HEK293 (cell line): ENCODE measurements around the gene AMT.
A peak's percentile ranks its signal among the peaks of the same experiment; 100 is the strongest.
"Not testable (repeated sequence)": the region's sequence is repeated elsewhere in the genome, so short reads cannot be mapped to it uniquely, and the experiment has no call there.

Experiments used
- CTCF ChIA-PET: fragments of 350-600 bp; formaldehyde crosslinking; extraction: SDS; loops from one replicate; lab custom pipeline; 2021; ENCODE audit warnings: antibody characterized with exemption; lab: Yijun Ruan, JAX
- POLR2A ChIA-PET: fragments of 300-600 bp; formaldehyde crosslinking; extraction: SDS; loops from one replicate; lab custom pipeline; 2020; ENCODE audit warnings: antibody characterized with exemption, inconsistent platforms; lab: Yijun Ruan, JAX
- H3K27ac ChIP-seq: fragments of 200-500 bp; sonication (Bioruptor generic); 2 replicates; pipeline ENCODE4 v1.5.1; 2014; ENCODE audit warnings: low read depth, low read length, control low read depth, inconsistent platforms; ENCODE audit errors: extremely low read depth
- H3K36me3 ChIP-seq, 2 experiments: fragments of 200-500 bp in 1 of 2; sonication (Bioruptor generic) in 1 of 2; 1 replicate in 1 of 2; 2 replicates in 1 of 2; pipeline ENCODE4 v1.5.1; 2014 to 2017; ENCODE audit warnings: inconsistent platforms in 2 of 2, low read length in 2 of 2; ENCODE audit not compliant: control insufficient read depth in 2 of 2, insufficient read depth in 1 of 2
- H3K4me1 ChIP-seq: fragments of 200-500 bp; sonication (Bioruptor generic); 2 replicates; pipeline ENCODE4 v1.5.1; 2014; ENCODE audit warnings: mild to moderate bottlenecking, low read length, inconsistent platforms; ENCODE audit not compliant: control insufficient read depth, insufficient read depth
- H3K4me3 ChIP-seq: 2 replicates; pipeline ENCODE4 v1.5.1; 2011; ENCODE audit warnings: low read depth, mild to moderate bottlenecking, control low read depth, low read length, moderate library complexity
- H3K9me3 ChIP-seq: fragments of 200-500 bp; sonication (Bioruptor generic); 2 replicates; pipeline ENCODE4 v1.5.1; 2014; ENCODE audit warnings: low read depth, low read length, inconsistent platforms; ENCODE audit not compliant: control insufficient read depth, insufficient read depth
- BCL11B ChIP-seq: fragments of 450-650 bp; formaldehyde crosslinking; IDR thresholded peaks from 2 replicates; pipeline ENCODE4 v1.5.1; 2016; ENCODE audit warnings: low read depth, missing biosample characterization, missing genetic modification characterization
- GLI4 ChIP-seq: fragments of 450-650 bp; formaldehyde crosslinking; IDR thresholded peaks from 2 replicates; pipeline ENCODE4 v1.5.1; 2016; ENCODE audit warnings: missing biosample characterization, missing genetic modification characterization
- GLIS2 ChIP-seq: fragments of 450-650 bp; formaldehyde crosslinking; IDR thresholded peaks from 2 replicates; pipeline ENCODE4 v1.5.1; 2016; ENCODE audit warnings: missing biosample characterization, missing genetic modification characterization
- KLF9 ChIP-seq: fragments of 450-650 bp; formaldehyde crosslinking; IDR thresholded peaks from 2 replicates; pipeline ENCODE4 v1.5.1; 2016; ENCODE audit warnings: missing biosample characterization, missing genetic modification characterization, low read depth
- MZF1 ChIP-seq: fragments of 450-650 bp; formaldehyde crosslinking; IDR thresholded peaks from 2 replicates; pipeline ENCODE4 v1.5.1; 2017; ENCODE audit warnings: missing biosample characterization, missing genetic modification characterization, borderline replicate concordance
- ZBTB8A ChIP-seq: fragments of 450-650 bp; formaldehyde crosslinking; IDR thresholded peaks from 2 replicates; pipeline ENCODE4 v1.5.1; 2016; ENCODE audit warnings: missing biosample characterization, missing genetic modification characterization
- ZNF121 ChIP-seq: fragments of 450-650 bp; formaldehyde crosslinking; IDR thresholded peaks from 2 replicates; pipeline ENCODE4 v1.5.1; 2016; ENCODE audit warnings: missing biosample characterization, missing genetic modification characterization
- ZNF146 ChIP-seq: fragments of 450-650 bp; formaldehyde crosslinking; IDR thresholded peaks from 2 replicates; pipeline ENCODE4 v1.5.1; 2016; ENCODE audit warnings: missing biosample characterization, missing genetic modification characterization
- ZNF266 ChIP-seq: fragments of 450-650 bp; formaldehyde crosslinking; IDR thresholded peaks from 2 replicates; pipeline ENCODE4 v1.5.1; 2016; ENCODE audit warnings: missing biosample characterization, missing genetic modification characterization, low read depth
- ZNF292 ChIP-seq: fragments of 450-650 bp; formaldehyde crosslinking; IDR thresholded peaks from 2 replicates; pipeline ENCODE4 v1.5.1; 2016; ENCODE audit warnings: low read depth, missing biosample characterization, missing genetic modification characterization, borderline replicate concordance
- ZNF394 ChIP-seq: fragments of 450-650 bp; formaldehyde crosslinking; IDR thresholded peaks from 2 replicates; pipeline ENCODE4 v1.5.1; 2016; ENCODE audit warnings: missing biosample characterization, missing genetic modification characterization, mild to moderate bottlenecking, moderate library complexity, borderline replicate concordance
- ZNF792 ChIP-seq: fragments of 450-650 bp; formaldehyde crosslinking; IDR thresholded peaks from 2 replicates; pipeline ENCODE4 v1.5.1; 2016; ENCODE audit warnings: missing biosample characterization, missing genetic modification characterization
- ZSCAN16 ChIP-seq: fragments of 450-650 bp; formaldehyde crosslinking; IDR thresholded peaks from 2 replicates; pipeline ENCODE4 v1.5.1; 2016; ENCODE audit warnings: missing biosample characterization, missing genetic modification characterization
- TF ChIP-seq, protein P1 (sequence below): fragments of 450-650 bp; formaldehyde crosslinking; IDR thresholded peaks from 2 replicates; pipeline ENCODE4 v1.5.1; 2017; ENCODE audit warnings: missing biosample characterization, mild to moderate bottlenecking, missing genetic modification characterization, moderate library complexity
- TF ChIP-seq, protein P2 (sequence below): fragments of 450-650 bp; formaldehyde crosslinking; IDR thresholded peaks from 2 replicates; pipeline ENCODE4 v1.5.1; 2016; ENCODE audit warnings: missing biosample characterization, missing genetic modification characterization

The AMT gene

DNA sequence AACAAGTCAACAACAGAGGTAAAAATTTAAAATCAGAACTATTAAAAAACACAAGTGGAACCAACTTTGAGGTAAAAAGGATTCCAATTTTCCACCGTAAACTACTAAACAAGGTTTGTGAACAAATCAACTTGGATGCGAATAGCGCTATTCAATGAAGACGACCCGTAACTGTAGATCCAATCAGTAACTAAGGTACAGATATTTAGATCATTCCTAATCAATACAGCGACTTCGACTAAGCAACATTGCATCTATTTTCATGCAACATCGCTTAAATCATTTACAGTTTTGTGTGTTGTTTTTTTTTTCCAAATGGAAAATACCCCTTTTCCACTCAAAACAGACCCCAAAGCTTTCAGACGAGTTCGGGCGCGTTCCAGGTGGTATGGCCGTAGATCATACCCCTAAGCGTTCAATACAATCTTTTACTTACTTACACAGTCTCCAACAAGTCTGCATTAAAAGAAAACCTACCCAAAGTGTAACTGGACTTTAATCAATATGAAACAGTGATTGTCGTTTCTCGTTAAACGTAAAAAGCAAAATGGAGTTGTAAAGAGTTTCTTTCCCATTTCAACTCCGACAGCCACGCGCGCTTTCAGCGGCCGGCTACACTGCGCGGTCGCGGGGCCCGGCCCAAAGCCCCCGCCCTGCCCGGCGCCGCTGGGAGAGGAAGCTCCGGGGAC lies 11.3 kb downstream of the AMT start (continued):
- TF ChIP-seq, protein P1, sequence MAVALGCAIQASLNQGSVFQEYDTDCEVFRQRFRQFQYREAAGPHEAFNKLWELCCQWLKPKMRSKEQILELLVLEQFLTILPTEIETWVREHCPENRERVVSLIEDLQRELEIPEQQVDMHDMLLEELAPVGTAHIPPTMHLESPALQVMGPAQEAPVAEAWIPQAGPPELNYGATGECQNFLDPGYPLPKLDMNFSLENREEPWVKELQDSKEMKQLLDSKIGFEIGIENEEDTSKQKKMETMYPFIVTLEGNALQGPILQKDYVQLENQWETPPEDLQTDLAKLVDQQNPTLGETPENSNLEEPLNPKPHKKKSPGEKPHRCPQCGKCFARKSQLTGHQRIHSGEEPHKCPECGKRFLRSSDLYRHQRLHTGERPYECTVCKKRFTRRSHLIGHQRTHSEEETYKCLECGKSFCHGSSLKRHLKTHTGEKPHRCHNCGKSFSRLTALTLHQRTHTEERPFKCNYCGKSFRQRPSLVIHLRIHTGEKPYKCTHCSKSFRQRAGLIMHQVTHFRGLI (tag by site-specific recombination) = no peak
- TF ChIP-seq MZF1 (tag by site-specific recombination) = no peak
- no peak for TF ChIP-seq GLIS2 (tag by site-specific recombination)
- TF ChIP-seq ZNF792 = no peak
- 0 out of 2 replicates have a peak, but pooled peaks have one; percentile 32 for TF ChIP-seq ZBTB8A (tag by site-specific recombination)
- no peak for TF ChIP-seq ZSCAN16
- no peak for TF ChIP-seq GLI4 (tag by site-specific recombination)
- no peak for TF ChIP-seq ZNF266

DNA sequence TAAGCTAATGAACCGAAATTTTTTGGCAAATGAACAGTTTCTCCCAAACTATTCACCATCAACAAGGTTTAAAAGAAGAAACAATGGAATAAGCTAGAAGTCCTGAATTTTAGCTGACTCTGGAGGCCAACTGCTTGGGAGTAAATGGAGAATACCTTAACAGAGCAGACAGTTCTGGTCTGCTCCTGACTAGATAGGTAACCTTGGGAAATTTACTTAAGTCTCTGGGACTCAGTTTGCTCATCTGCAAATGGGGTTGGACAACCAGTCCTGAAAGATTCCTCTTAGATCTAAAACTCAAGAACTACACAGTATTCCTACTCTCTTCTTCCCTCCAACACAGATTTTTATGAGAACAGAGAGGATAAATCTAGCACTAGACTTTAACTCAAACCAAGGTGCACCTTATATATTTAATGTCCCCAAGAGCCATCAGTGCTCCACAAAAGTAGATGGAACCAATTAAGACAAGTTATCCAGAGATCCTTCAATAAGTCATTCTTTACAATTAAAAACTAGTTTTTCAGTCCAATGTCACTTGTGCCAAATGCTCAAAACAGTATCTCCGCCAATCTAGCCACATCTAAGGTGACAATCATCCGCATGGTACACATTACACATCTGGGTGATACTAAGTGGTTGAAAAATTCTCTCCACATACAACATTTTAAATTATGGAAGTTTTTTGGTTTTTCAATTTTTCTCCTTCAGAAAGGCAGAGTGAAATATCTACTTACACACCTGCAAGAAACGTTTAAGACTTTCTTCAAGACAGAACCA lies 12.0 kb downstream of the AMT start:
- CTCF ChIA-PET = interaction anchor here (1.0 kb wide), 1 partner anchor 70 kb away, joined by 3 read pairs; no protein-coding TSS in a partner anchor
- no peak for TF ChIP-seq ZNF292 (tag by site-specific recombination)
- TF ChIP-seq, protein P2, sequence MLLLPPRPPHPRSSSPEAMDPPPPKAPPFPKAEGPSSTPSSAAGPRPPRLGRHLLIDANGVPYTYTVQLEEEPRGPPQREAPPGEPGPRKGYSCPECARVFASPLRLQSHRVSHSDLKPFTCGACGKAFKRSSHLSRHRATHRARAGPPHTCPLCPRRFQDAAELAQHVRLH (tag by site-specific recombination) = 0 out of 2 replicates have a peak, but pooled peaks have one; percentile 17
- Histone ChIP-seq H3K4me3 (peak overlapping the region; percentile 98), H3K4me1 (peaks cover 19% of the 10 kb centered on the region), H3K36me3 (peaks cover 0 to 6% of the 10 kb centered on the region in 2 experiments; a peak in 1 of 3 replicates), H3K9me3 (no peaks in the 10 kb centered on the region), H3K27ac (no peak overlapping the region)
- POLR2A ChIA-PET = interaction anchor here (1.9 kb wide), 1 partner anchor 18 kb away, joined by 17 read pairs; the partner anchor contains the start of gene NICN1

DNA sequence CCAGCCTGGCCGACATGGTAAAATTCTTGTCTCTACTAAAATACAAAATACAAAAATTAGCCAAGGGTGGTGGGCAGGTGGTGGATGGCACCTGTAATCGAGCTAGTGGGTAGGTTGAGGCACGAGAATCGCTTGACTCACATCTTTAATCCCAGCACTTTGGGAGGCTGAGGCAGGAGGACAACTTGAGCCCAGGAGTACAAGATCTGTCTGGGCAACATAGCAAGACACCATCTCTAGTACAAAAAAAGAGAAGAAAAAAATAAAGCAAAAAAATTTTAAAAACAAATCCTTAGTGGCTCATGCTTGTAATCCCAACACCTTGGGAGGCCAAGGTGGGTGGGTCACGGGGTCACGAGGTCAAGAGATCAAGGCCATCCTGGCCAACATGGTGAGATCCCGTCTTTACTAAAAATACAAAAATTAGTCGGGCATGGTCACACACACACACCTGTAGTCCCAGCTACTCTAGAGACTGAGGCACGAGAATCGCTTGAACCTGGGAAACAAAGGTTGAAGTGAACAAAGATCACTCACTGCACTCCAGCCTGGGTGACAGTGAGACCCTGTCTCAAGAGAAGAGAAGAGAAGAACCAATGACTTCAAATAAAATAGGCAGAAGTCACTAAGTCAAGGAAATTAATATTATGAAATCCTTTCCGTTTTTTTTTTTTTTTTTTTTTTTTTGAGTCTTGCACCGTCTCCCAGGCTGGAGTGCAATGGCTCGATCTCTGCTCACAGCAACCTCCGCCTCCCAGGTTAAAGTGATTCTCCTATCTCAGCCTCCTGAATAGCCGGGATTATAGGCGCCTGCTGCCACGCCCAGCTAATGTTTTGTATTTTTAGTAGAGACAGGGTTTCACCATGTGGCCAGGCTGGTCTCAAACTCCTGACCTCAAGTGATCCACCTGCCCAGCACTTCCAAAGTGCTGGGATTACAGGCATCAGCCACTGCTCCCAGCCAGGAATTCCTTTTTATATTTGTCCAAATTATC lies 15.4 kb downstream of the AMT start:
- Histone ChIP-seq H3K9me3 (no peaks in the 10 kb centered on the region), H3K4me1 (peaks cover 20% of the 10 kb centered on the region), H3K36me3 (peaks cover 3 to 10% of the 10 kb centered on the region in 2 experiments; a peak in 2 of 3 replicates), H3K4me3 (no peak overlapping the region), H3K27ac (peak overlapping the region; percentile 39; the same call in 1 of the 2 replicates)
- TF ChIP-seq ZNF121 = peak; percentile 94
- TF ChIP-seq KLF9 (tag by site-specific recombination) = peak; percentile 27; the same call in 1 of the 2 replicates
- no peak for TF ChIP-seq ZNF146 (tag by site-specific recombination)
- TF ChIP-seq ZNF394 (tag by site-specific recombination) = peak; percentile 16; the same call in 1 of the 2 replicates
- TF ChIP-seq BCL11B (tag by site-specific recombination) = 0 out of 2 replicates have a peak, but pooled peaks have one; percentile 72
- CTCF ChIA-PET = interaction anchor here (0.6 to 0.8 kb wide), 3 partner anchors 29 to 389 kb away, joined by 3 read pairs; partner anchors contain the start of gene KLHDC8B
- POLR2A ChIA-PET = interaction anchor here (0.7 kb wide), 1 partner anchor 65 kb away, joined by 12 read pairs; no protein-coding TSS in a partner anchor

DNA sequence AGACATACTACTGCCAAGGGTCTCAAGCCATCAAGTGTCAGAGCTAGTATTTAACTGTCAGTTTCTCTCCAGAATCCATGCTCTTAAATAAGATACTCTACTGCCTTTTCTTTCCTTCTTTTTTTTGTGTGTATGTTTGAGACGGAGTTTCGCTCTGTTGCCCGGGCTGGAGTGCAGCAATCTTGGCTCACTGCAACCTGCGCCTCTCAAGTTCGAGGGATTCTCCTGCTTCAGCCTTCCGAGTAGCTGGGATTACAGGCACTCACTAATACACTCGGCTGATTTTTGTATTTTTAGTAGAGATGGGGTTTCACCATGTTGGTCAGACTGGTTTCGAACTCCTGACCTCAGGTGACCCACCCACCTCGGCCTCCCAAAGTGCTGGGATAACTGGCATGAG lies 16.7 kb downstream of the AMT start:
- H3K9me3 ChIP-seq, H3K4me3 ChIP-seq, H3K27ac ChIP-seq, POLR2A ChIA-PET: not testable (repeated sequence)
- Histone ChIP-seq H3K4me1 (peaks cover 20% of the 10 kb centered on the region), H3K36me3 (peaks cover 3 to 18% of the 10 kb centered on the region in 2 experiments; a peak in 2 of 3 replicates)
- CTCF ChIA-PET = interaction anchor here (0.8 kb wide), 1 partner anchor 234 kb away, joined by 3 read pairs; the partner anchor contains the start of gene KLHDC8B
